ENCODE results near the gene RNF144A.
"Not testable (repeated sequence)": the region's sequence is repeated elsewhere in the genome, so short reads cannot be mapped to it uniquely, and the experiment has no call there.

RNF144A gene

DNA sequence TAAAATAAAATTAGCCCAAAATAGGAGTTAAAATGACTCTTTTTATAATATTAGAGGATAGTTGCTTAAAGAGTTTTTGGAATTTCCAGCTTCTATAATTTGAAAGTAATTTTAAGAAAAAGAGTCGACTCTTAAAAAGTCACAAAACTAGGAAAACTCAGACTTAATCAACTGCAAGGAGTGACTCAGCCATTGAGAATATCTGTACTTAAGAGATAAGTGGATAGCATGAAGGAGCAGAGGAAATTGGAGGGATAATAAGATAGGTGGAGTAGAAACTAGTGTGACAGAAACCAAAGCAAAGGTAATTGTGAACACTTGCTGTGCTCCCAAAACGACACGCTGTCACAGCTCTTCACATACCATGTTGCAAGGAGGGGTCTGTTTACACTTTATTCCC is 31.2 kb upstream of the RNF144A start:
- TF ChIP-seq, protein P1, sequence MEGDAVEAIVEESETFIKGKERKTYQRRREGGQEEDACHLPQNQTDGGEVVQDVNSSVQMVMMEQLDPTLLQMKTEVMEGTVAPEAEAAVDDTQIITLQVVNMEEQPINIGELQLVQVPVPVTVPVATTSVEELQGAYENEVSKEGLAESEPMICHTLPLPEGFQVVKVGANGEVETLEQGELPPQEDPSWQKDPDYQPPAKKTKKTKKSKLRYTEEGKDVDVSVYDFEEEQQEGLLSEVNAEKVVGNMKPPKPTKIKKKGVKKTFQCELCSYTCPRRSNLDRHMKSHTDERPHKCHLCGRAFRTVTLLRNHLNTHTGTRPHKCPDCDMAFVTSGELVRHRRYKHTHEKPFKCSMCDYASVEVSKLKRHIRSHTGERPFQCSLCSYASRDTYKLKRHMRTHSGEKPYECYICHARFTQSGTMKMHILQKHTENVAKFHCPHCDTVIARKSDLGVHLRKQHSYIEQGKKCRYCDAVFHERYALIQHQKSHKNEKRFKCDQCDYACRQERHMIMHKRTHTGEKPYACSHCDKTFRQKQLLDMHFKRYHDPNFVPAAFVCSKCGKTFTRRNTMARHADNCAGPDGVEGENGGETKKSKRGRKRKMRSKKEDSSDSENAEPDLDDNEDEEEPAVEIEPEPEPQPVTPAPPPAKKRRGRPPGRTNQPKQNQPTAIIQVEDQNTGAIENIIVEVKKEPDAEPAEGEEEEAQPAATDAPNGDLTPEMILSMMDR (IDR thresholded peaks at IDR 0.05; ENCODE audit: borderline replicate concordance, control extremely low read depth, extremely low read depth, insufficient read depth, missing control alignments), result no peak
- DNase-seq (ENCODE audit: low spot score), result no peak
- in situ Hi-C loops (cut with MboI; ENCODE audit: low sequenced_read_pairs, unreplicated experiment), result no loop called here

DNA sequence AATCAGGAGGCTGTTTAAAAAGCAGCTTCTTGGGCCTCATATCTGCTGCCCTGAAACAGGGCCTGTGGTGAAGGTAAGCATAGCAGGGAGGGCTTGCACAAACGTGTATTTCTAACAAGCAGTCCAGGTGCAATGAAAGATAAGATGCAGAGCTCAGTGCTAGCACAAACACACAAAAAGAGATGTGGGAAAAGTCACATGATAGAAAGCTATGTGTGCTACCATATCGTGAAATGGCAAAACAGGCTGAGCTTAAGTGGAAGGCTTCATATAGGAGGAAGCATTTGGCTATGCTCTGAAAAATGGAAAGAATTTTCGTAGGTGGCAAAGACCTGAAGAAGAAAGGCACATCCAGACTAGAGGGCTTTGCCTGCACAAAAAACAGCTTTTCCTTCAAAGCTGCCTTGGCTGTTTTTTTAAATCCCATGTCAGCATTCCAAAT is 29.4 kb upstream of the RNF144A start:
- in situ Hi-C loops (cut with MboI; ENCODE audit: low sequenced_read_pairs, unreplicated experiment), result no loop called here
- no peak for DNase-seq (ENCODE audit: low spot score)
- TF ChIP-seq, protein P1 (IDR thresholded peaks at IDR 0.05; ENCODE audit: borderline replicate concordance, control extremely low read depth, extremely low read depth, insufficient read depth, missing control alignments), result no peak

DNA sequence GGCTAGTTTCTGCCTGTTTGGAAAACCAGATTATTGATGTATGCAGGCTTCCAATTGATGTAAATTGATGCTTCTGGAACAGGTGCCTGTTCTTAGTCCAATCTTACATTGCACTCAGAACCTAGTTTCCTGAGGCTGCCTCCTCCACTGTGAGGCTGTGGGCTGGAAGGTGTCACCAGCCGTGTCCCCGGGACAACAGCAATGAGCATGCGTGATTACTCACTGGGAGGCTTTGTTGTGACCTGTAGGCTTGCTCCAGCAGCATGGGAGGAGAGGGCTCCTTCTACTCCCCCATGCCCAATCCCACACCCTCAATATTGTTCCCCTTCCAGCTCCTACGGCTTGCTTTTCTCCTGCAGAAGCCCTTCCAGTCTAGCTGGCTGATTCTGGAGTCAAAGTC is 28.5 kb upstream of the RNF144A start:
- TF ChIP-seq, protein P1 (IDR thresholded peaks at IDR 0.05; ENCODE audit: borderline replicate concordance, control extremely low read depth, extremely low read depth, insufficient read depth, missing control alignments), result no peak
- in situ Hi-C loops (cut with MboI; ENCODE audit: low sequenced_read_pairs, unreplicated experiment), result no loop called here
- DNase-seq (ENCODE audit: low spot score), result no peak

DNA sequence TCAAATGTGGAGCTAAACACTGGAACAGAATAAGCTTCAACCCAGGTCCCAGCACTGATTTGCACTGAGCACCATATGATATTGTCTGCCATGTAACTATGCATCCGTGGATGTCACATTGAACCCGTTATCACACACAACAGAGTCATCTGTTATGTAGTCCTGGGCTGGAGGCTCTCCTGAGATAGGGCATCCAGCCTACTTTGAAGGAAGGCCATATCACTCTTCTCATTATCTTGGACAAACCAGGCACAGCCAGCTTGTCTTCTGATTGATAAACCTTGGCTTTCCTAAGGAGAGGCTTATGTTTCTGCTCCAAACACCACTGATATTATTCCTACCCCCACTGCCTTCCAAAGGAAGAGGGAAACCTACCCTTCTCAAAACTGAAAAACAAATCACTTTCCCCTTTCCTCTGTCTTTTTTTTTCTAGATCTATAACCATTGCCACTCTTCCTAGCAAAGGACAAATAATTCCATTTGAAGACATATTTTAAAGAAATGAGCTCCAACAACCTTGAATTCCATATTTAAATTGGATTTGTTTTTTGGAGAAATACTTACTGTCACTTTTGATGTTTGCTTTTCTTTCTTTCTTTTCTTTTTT is 23.2 kb upstream of the RNF144A start:
- in situ Hi-C loops (cut with MboI; ENCODE audit: low sequenced_read_pairs, unreplicated experiment), result no loop called here
- no peak for DNase-seq (ENCODE audit: low spot score)
- TF ChIP-seq, protein P1 (IDR thresholded peaks at IDR 0.05; ENCODE audit: borderline replicate concordance, control extremely low read depth, extremely low read depth, insufficient read depth, missing control alignments), result no peak

DNA sequence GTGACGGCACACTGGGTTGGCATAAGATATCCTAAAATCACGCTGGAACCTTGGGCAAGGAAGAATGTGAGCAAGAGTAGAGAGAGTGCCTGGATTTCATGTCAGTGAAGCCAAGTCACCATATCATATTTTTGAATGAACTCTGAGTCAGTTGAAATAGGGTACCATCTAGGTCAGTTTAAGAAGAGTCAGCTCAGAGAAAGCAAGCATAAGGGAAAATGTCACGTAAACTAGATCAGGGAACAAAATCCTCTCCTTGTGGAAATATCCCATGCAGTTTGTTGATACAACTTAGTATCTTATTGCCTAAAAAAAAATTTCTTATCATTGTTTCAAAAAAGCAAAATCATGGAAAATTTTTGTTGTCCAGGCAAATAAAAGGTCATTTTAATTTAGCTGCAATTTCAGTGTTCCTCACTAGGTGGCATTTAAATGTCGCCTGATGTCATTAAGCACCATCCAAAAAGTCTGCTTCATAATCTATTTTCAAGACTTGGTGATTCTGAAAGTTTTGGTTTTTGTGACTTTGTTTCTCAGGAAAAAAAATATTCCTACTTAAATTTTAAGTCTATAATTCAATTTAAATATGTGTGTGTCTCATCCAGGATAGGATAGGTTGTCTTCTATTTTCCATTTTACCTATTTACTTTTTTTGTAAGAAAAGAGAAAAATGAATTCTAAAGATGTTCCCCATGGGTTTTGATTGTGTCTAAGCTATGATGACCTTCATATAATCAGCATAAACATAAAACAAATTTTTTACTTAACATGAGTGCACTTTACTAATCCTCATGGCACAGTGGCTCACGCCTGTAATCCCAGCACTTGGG is 20.1 kb upstream of the RNF144A start:
- peak; percentile 39 for DNase-seq (ENCODE audit: low spot score)
- TF ChIP-seq, protein P1 (IDR thresholded peaks at IDR 0.05; ENCODE audit: borderline replicate concordance, control extremely low read depth, extremely low read depth, insufficient read depth, missing control alignments), result peak; percentile 60
- in situ Hi-C loops (cut with MboI; ENCODE audit: low sequenced_read_pairs, unreplicated experiment), result no loop called here

DNA sequence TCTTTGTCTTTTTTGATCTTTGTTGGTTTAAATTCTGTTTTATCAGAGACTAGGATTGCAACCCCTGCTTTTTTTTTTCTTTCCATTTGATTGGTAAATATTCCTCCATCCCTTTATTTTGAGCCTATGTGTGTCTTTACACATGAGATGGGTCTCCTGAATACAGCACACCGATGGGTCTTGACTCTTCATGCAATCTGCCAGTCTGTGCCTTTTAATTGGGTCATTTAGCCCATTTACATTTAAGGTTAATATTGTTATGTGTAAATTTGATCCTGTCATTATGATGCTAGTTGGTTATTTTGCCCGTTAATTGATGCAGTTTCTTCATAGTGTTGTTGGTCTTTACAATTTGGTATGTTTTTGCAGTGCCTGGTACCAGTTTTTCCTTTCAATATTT is 14.6 kb upstream of the RNF144A start:
- in situ Hi-C loops (cut with MboI; ENCODE audit: low sequenced_read_pairs, unreplicated experiment); DNase-seq (ENCODE audit: low spot score): not testable (repeated sequence)

DNA sequence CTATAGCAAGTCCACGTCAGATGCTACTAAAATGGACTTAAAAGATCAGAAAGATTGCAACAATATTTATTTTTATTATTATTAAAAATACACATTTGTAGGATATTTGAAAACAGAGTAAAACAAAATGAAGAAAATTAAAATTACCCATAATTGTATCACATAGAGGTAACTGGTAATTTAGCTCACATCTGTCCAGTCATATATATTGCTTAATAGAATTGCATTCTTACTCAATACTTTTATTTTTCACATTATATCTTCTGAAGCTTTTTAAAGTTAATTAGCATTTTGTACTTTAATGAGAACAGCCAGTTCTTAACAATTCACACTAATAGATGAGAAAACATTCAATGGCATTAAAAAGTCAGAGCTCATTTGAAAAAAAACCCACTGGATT is 11.5 kb upstream of the RNF144A start:
- no peak for DNase-seq (ENCODE audit: low spot score)

More for the DNA sequence above, 11.5 kb upstream of the RNF144A start:
- TF ChIP-seq, protein P1 (IDR thresholded peaks at IDR 0.05; ENCODE audit: borderline replicate concordance, control extremely low read depth, extremely low read depth, insufficient read depth, missing control alignments), result no peak
- in situ Hi-C loops (cut with MboI; ENCODE audit: low sequenced_read_pairs, unreplicated experiment), result no loop called here

Data from GM13976 (cell line).